Measurements from ENCODE around the gene FLOT1. TPM values are rescaled to one million over a fixed set of nuclear protein-coding genes. Genes with fewer than 3 reads are reported as not detected.

Gene FLOT1
- total and polyA plus RNA-seq, 2 donors (not counting 1 experiment from before 2014, with no cell fraction given): 71.2 to 79.4 TPM

DNA sequence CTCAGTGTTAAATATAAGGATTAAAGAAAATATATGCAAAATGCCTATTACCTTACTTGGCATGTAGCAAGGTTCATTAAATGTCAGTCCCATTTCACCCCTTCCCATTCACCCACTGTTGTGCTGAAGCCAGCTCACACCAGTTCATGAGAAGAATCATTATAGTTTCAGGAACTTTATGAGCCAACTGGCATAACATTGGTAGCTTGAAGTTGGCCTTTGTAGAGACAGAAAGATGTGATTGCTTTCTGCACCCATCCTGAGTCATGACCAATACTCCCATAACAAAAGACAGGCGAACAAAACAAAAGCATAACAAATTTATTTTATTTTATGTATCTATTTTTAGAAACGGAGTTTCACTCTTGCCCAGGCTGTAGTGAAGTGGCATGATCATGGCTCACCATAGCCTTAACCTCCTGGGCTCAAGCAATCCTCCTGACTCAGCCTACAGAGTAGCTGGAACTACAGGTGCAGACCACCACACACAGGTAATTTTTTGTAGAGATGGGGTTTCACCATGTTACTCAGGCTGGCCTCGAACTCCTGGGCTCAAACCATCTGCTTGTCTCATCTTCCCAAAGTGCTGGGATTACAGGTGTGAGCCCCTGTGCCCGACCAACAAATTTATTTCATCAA is 19.4 kb upstream of the FLOT1 start:
- Histone ChIP-seq H2AFZ (ENCODE audit: insufficient read depth, low read depth, low read length, poor library complexity, severe bottlenecking) (no peak overlapping the region), H3K9ac (ENCODE audit: low read length) (no peak overlapping the region), H3K27ac (ENCODE audit: low read length in 2 of 2) (no peak overlapping the region), H3K27me3 (replicated peaks in 1 of 4; ENCODE audit: control extremely low read depth in 1 of 4, control insufficient read depth in 3 of 4, insufficient read depth in 4 of 4, low read length in 3 of 4) (peaks cover 0 to 6% (median 1%) of the 10 kb centered on the region in 4 experiments), H4K20me1 (ENCODE audit: control insufficient read depth, insufficient read depth, low read length, poor library complexity, severe bottlenecking) (no peaks in the 10 kb centered on the region), H3K36me3 (replicated peaks in 1 of 2; ENCODE audit: control extremely low read depth in 1 of 2, control insufficient read depth in 1 of 2, extremely low read depth in 1 of 2, insufficient read depth in 2 of 2, low read length in 1 of 2) (no peaks in the 10 kb centered on the region), H3K4me2 (replicated peaks; ENCODE audit: low read depth, low read length, poor library complexity, severe bottlenecking) (no peak overlapping the region), H3K4me1 (ENCODE audit: control insufficient read depth in 2 of 2, insufficient read depth in 2 of 2, low read length in 2 of 2) (peaks cover 12 to 13% of the 10 kb centered on the region in 2 donors), H3K79me2 (ENCODE audit: control insufficient read depth, insufficient read depth, low read length) (no peaks in the 10 kb centered on the region), H3K4me3 (ENCODE audit: control extremely low read depth in 1 of 5, extremely low read depth in 1 of 5, insufficient read depth in 1 of 5, low read depth in 2 of 5, low read length in 4 of 5) (no peak overlapping the region), H3K9me3 (ENCODE audit: control extremely low read depth in 1 of 3, control insufficient read depth in 2 of 3, insufficient read depth in 1 of 3, low read length in 2 of 3) (peaks cover 0 to 7% (median 0%) of the 10 kb centered on the region in 3 donors)
- intact Hi-C loops (cut with micrococcal nuclease): no loop called here
- H3K9me3 Mint-ChIP-seq (ENCODE audit: insufficient read depth): peaks cover 4% of the 10 kb centered on the region
- DNase-seq (no peak), ATAC-seq (ENCODE audit: low read depth) (no peak)
- ChIA-PET POLR2A (no interaction called here), CTCF (interaction anchor here (0.7 kb wide), 1 partner anchor 50 kb away, joined by 3 read pairs; no protein-coding TSS in a partner anchor)
- TF ChIP-seq, protein P1, sequence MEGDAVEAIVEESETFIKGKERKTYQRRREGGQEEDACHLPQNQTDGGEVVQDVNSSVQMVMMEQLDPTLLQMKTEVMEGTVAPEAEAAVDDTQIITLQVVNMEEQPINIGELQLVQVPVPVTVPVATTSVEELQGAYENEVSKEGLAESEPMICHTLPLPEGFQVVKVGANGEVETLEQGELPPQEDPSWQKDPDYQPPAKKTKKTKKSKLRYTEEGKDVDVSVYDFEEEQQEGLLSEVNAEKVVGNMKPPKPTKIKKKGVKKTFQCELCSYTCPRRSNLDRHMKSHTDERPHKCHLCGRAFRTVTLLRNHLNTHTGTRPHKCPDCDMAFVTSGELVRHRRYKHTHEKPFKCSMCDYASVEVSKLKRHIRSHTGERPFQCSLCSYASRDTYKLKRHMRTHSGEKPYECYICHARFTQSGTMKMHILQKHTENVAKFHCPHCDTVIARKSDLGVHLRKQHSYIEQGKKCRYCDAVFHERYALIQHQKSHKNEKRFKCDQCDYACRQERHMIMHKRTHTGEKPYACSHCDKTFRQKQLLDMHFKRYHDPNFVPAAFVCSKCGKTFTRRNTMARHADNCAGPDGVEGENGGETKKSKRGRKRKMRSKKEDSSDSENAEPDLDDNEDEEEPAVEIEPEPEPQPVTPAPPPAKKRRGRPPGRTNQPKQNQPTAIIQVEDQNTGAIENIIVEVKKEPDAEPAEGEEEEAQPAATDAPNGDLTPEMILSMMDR (IDR thresholded peaks at IDR 0.05): no peak
- 88% methylated on average over 2 of the region's 4 CpGs for WGBS (ENCODE audit: insufficient coverage)
- H3K27ac Mint-ChIP-seq: no peak overlapping the region
- H3K4me1 Mint-ChIP-seq: peaks cover 14% of the 10 kb centered on the region
- H3K27me3 Mint-ChIP-seq: peaks cover 32% of the 10 kb centered on the region
- no peak overlapping the region for H3K4me3 Mint-ChIP-seq

DNA sequence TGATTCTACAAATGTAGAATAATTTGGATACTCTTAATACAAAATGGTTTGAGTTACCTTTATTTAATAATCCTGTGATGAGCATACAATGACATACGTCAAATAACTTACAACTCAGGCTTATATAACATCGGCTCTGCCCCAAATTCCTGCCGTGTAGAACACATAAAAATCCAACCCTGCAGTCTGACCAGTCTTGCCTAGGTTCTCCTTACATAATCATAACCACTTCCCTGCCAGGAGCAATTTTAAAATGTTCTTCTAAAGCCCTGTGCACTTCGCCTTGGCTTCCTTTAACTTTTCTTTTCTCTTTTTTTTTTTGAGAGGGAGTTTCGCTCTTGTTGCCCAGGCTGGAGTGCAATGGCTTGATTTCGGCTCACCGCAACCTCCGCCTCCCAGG is 18.1 kb upstream of the FLOT1 start:
- Mint-ChIP-seq H3K27me3 (peaks cover 24% of the 10 kb centered on the region), H3K9me3 (ENCODE audit: insufficient read depth) (peaks cover 4% of the 10 kb centered on the region), H3K27ac (no peak overlapping the region), H3K4me1 (peaks cover 14% of the 10 kb centered on the region), H3K4me3 (no peak overlapping the region)
- Histone ChIP-seq H3K79me2 (ENCODE audit: control insufficient read depth, insufficient read depth, low read length) (no peaks in the 10 kb centered on the region), H3K4me2 (replicated peaks; ENCODE audit: low read depth, low read length, poor library complexity, severe bottlenecking) (no peak overlapping the region), H3K9me3 (ENCODE audit: control extremely low read depth in 1 of 3, control insufficient read depth in 2 of 3, insufficient read depth in 1 of 3, low read length in 2 of 3) (peaks cover 0 to 7% (median 0%) of the 10 kb centered on the region in 3 donors), H2AFZ (ENCODE audit: insufficient read depth, low read depth, low read length, poor library complexity, severe bottlenecking) (no peak overlapping the region), H4K20me1 (ENCODE audit: control insufficient read depth, insufficient read depth, low read length, poor library complexity, severe bottlenecking) (no peaks in the 10 kb centered on the region), H3K27me3 (replicated peaks in 1 of 4; ENCODE audit: control extremely low read depth in 1 of 4, control insufficient read depth in 3 of 4, insufficient read depth in 4 of 4, low read length in 3 of 4) (peaks cover 0 to 9% (median 1%) of the 10 kb centered on the region in 4 experiments), H3K9ac (ENCODE audit: low read length) (no peak overlapping the region), H3K36me3 (replicated peaks in 1 of 2; ENCODE audit: control extremely low read depth in 1 of 2, control insufficient read depth in 1 of 2, extremely low read depth in 1 of 2, insufficient read depth in 2 of 2, low read length in 1 of 2) (no peaks in the 10 kb centered on the region), H3K4me3 (ENCODE audit: control extremely low read depth in 1 of 5, extremely low read depth in 1 of 5, insufficient read depth in 1 of 5, low read depth in 2 of 5, low read length in 4 of 5) (no peak overlapping the region), H3K4me1 (ENCODE audit: control insufficient read depth in 2 of 2, insufficient read depth in 2 of 2, low read length in 2 of 2) (peaks cover 12 to 13% of the 10 kb centered on the region in 2 donors), H3K27ac (ENCODE audit: low read length in 2 of 2) (no peak overlapping the region)
- ATAC-seq (ENCODE audit: low read depth) (no peak), DNase-seq (no peak)
- intact Hi-C loops (cut with micrococcal nuclease): no loop called here
- TF ChIP-seq EZH2 (IDR thresholded peaks at IDR 0.05; ENCODE audit: borderline replicate concordance, insufficient read depth, low read depth, low read length, poor library complexity, severe bottlenecking): no peak
- TF ChIP-seq, protein P1 (IDR thresholded peaks at IDR 0.05): no peak
- POLR2A ChIA-PET: no interaction called here
- 62% methylated on average over 3 of the region's 8 CpGs for WGBS (ENCODE audit: insufficient coverage)
- CTCF ChIA-PET: interaction anchor here (1.2 kb wide), 1 partner anchor 327 kb away, joined by 3 read pairs; no protein-coding TSS in a partner anchor

Measured in B cell (primary cell).